ENCODE measurements around the gene MACF1.
"Not testable (repeated sequence)": the region's sequence is repeated elsewhere in the genome, so short reads cannot be mapped to it uniquely, and the experiment has no call there.

Gene MACF1

DNA sequence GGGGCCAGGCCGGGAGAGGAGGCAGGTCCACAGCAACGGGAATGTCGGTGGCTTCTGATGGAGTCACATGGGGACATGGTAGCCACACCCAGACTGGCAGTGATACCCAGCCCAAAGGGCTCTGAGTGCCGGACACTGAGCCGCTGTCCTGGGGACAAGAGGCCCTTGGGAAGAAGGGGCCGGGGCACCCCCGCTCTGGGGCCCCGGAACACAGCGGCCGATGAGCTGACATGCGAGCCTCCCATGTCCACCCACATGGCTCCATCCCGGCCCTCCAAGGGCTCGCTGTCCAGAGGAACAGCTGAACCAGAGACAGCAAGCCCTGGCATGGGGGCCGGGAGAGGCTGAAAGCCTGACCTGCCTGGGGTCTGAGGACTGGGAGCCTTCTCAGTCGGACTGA, 294.3 kb downstream of the MACF1 start:
- not testable (repeated sequence) for H3K36me3 ChIP-seq (ENCODE audit: control insufficient read depth, insufficient read depth, low read length); H3K4me3 ChIP-seq (ENCODE audit: low read length); H3K27me3 ChIP-seq (ENCODE audit: control insufficient read depth, insufficient read depth, low read length); H3K9ac ChIP-seq (ENCODE audit: low read length); H3K4me1 ChIP-seq (ENCODE audit: control insufficient read depth, insufficient read depth, low read length); H3K27ac ChIP-seq (ENCODE audit: low read depth, low read length)

DNA sequence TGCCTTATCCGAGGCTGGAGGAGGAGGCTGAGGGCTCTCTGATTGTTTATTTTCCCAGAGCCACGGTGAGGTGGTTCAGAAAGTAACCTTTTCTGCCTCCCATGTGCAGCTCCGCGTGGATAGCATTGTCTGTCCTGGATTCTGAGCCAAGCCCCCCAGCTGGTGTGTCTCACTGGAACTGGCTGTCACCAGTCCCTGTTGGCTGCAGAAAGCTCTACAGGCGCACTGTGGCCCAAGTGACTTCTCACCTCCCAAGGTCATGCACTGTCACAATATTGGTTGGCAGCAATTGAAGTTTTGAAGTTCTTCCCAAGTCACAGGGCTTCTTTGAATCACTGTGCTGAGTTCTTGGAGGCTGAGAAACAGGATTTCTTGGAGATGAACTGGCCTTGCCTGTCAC, 295.2 kb downstream of the MACF1 start:
- H3K9ac ChIP-seq (ENCODE audit: low read length) = no peak overlapping the region
- no peaks in the 10 kb centered on the region for H3K27me3 ChIP-seq (ENCODE audit: control insufficient read depth, insufficient read depth, low read length)
- no peaks in the 10 kb centered on the region for H3K4me1 ChIP-seq (ENCODE audit: control insufficient read depth, insufficient read depth, low read length)
- no peaks in the 10 kb centered on the region for H3K36me3 ChIP-seq (ENCODE audit: control insufficient read depth, insufficient read depth, low read length)
- no peak overlapping the region for H3K4me3 ChIP-seq (ENCODE audit: low read length)
- H3K27ac ChIP-seq (ENCODE audit: low read depth, low read length) = no peak overlapping the region

DNA sequence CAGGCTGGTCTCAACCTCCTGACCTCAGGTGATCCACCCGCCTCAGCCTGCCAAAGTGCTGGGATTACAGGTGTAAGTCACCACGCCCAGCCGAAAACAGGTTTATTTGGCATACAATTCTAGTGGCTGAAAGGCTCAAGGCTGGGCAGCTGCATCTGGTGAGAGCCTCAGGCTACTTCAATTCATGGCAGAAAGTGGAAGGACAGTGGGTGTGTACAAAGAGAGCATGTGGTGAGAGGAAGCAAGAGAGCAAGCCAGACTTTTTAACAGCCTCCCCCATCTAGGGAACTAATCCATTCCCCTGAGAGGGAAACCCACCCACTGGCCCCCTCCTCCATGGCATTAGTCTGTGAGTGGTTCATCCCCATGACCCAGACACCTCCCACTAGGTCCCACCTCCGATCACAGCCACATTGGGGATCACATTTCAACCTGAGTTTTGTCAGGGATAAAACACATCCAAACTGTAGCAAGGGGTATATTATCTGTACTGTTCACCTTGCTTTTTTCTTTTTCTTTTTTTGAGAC, 296.4 kb downstream of the MACF1 start:
- no peak overlapping the region for H3K27ac ChIP-seq (ENCODE audit: low read depth, low read length)
- no peak overlapping the region for H3K4me3 ChIP-seq (ENCODE audit: low read length)
- H3K27me3 ChIP-seq (ENCODE audit: control insufficient read depth, insufficient read depth, low read length) = no peaks in the 10 kb centered on the region
- no peaks in the 10 kb centered on the region for H3K4me1 ChIP-seq (ENCODE audit: control insufficient read depth, insufficient read depth, low read length)
- H3K36me3 ChIP-seq (ENCODE audit: control insufficient read depth, insufficient read depth, low read length) = no peaks in the 10 kb centered on the region
- no peak overlapping the region for H3K9ac ChIP-seq (ENCODE audit: low read length)

DNA sequence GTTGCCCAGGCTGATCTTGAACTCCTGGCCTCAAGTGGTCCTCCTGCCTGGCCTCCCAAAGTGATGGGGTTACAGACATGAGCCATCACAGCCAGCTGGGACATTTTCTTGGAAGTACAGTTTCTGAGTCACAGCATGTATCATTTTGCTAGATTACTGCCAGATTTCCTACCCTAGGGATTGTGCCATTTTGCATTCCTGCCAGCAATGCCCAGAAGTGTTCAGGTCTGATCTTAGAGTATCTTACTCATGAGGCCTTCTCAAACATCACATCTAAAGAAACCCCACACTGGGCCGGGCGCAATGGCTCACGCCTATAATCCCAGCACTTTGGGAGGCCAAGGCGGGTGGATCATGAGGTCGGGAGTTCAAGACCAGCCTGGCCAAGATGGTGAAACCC, 297.2 kb downstream of the MACF1 start:
- Histone ChIP-seq H3K27ac (ENCODE audit: low read depth, low read length) (no peak overlapping the region), H3K36me3 (ENCODE audit: control insufficient read depth, insufficient read depth, low read length) (no peaks in the 10 kb centered on the region), H3K4me1 (ENCODE audit: control insufficient read depth, insufficient read depth, low read length) (no peaks in the 10 kb centered on the region), H3K9ac (ENCODE audit: low read length) (no peak overlapping the region), H3K4me3 (ENCODE audit: low read length) (no peak overlapping the region), H3K27me3 (ENCODE audit: control insufficient read depth, insufficient read depth, low read length) (no peaks in the 10 kb centered on the region)

DNA sequence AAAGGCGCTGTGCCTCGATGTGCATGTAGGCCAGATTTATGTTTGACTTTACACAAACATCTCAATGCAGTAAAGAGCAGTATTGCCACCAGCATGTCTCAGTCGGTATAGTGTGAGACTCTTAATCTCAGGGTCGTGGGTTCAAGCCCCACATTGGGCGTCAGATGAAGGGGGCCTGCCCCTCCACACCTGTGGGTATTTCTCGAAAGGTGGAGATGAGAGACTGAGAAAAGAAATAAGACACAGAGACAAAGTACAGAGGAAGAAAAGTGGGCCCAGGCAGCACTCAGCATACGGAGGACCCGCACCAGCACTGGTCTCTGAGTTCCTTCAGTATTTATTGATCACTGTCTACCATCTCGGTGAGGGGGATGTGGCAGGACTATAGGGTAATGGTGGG, 299.9 kb downstream of the MACF1 start:
- H3K36me3 ChIP-seq (ENCODE audit: control insufficient read depth, insufficient read depth, low read length); H3K4me1 ChIP-seq (ENCODE audit: control insufficient read depth, insufficient read depth, low read length); H3K4me3 ChIP-seq (ENCODE audit: low read length); H3K9ac ChIP-seq (ENCODE audit: low read length); H3K27ac ChIP-seq (ENCODE audit: low read depth, low read length); H3K27me3 ChIP-seq (ENCODE audit: control insufficient read depth, insufficient read depth, low read length): not testable (repeated sequence)

DNA sequence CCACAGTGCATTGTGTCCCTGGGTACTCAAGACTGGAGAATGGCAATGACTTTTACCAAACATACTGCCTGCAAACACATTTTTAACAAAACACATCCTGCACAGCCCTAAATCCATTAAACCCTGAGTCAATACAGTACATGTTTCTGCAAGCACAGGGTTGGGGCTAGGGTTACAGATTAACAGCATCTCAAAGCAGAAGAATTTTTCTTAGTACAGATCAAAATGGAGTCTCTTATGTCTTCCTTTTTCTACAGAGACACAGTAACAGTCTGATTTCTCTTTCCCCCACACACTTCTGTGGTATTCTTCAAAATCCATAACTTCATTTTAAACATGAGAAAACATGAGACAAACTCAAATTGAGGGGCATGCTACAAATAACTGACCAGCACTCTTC, 300.8 kb downstream of the MACF1 start:
- Histone ChIP-seq H3K4me1 (ENCODE audit: control insufficient read depth, insufficient read depth, low read length) (no peaks in the 10 kb centered on the region), H3K27ac (ENCODE audit: low read depth, low read length) (no peak overlapping the region), H3K36me3 (ENCODE audit: control insufficient read depth, insufficient read depth, low read length) (no peaks in the 10 kb centered on the region), H3K27me3 (ENCODE audit: control insufficient read depth, insufficient read depth, low read length) (no peaks in the 10 kb centered on the region), H3K4me3 (ENCODE audit: low read length) (no peak overlapping the region), H3K9ac (ENCODE audit: low read length) (no peak overlapping the region)

DNA sequence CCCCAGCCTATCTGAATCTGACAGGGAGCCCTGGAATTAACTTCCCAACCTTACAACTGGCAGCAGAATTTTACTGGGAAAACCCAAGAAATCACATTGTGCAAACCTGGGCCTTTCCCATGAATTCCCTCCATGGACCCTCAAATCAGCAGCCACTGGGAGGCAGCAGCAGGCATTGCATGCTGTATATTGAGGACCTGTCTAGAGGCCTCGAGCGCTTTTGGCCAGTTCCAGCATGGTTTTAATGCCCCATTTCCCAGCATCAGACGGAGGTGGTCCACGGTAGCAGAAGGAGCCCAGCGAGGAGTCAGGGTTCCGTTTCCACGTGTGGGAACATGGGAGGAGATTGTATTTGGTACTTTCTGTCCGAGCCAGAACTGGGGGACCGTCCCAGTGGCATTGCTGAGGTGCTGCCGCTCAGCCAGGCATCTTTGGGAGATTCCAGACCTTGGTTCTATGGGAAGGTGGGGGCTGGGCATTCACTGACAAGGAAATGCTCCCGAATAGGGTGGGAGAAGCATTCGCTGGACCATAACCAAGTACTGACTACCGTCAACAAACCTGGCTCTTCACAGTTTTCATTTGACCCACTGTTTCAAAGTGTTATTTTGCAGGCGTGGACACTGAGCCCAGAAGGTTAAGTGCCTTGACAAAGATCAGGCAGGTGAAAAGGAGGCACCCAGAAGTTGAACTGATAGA, 302.9 kb downstream of the MACF1 start:
- H3K27ac ChIP-seq (ENCODE audit: low read depth, low read length) = no peak overlapping the region
- no peak overlapping the region for H3K4me3 ChIP-seq (ENCODE audit: low read length)
- no peaks in the 10 kb centered on the region for H3K4me1 ChIP-seq (ENCODE audit: control insufficient read depth, insufficient read depth, low read length)
- no peaks in the 10 kb centered on the region for H3K27me3 ChIP-seq (ENCODE audit: control insufficient read depth, insufficient read depth, low read length)
- no peaks in the 10 kb centered on the region for H3K36me3 ChIP-seq (ENCODE audit: control insufficient read depth, insufficient read depth, low read length)
- H3K9ac ChIP-seq (ENCODE audit: low read length) = no peak overlapping the region

DNA sequence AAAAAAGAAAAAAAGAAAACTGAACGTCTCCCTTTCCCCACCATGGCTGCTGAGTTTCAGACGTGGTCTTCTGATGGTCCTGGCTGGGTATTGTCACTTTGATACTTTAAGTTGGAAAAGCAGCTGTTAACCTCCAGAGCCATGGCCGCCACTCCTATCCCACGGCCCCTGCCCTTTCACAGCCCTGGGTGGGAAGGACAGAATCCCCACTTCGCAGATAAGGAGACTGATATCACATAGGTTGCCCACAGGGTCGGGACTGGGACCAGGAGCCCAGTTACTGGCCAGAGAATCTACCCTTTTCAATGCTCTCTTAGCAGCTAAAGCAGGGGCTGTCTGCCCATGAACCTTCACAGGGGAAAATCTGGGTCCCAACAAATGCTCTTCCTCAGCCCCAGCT, 303.8 kb downstream of the MACF1 start:
- Histone ChIP-seq H3K36me3 (ENCODE audit: control insufficient read depth, insufficient read depth, low read length) (no peaks in the 10 kb centered on the region), H3K27me3 (ENCODE audit: control insufficient read depth, insufficient read depth, low read length) (no peaks in the 10 kb centered on the region), H3K4me1 (ENCODE audit: control insufficient read depth, insufficient read depth, low read length) (no peaks in the 10 kb centered on the region), H3K4me3 (ENCODE audit: low read length) (no peak overlapping the region), H3K9ac (ENCODE audit: low read length) (no peak overlapping the region), H3K27ac (ENCODE audit: low read depth, low read length) (no peak overlapping the region)

DNA sequence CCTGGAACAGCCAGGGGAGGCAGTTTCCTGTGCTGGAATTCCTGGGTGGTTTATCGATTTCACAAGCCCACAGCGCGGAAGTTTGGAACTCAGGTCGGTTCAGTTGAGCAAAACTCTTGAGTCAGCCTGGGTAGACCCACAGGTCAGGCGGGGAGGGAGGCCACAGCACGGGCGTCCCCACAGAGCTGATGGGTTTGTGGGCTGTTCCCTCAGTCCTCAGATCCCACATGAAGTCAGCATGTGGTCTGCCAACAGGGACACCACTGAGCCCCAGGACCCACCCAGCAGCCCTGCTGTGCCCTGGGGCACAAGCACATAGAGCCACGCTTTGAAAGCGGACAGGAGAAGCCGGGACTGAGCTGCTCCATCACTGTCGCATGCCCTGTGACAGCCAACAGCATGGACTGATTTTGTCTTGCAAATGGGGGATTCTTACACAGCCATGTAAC, 304.4 kb downstream of the MACF1 start:
- Histone ChIP-seq H3K27me3 (ENCODE audit: control insufficient read depth, insufficient read depth, low read length) (no peaks in the 10 kb centered on the region), H3K36me3 (ENCODE audit: control insufficient read depth, insufficient read depth, low read length) (no peaks in the 10 kb centered on the region), H3K4me1 (ENCODE audit: control insufficient read depth, insufficient read depth, low read length) (no peaks in the 10 kb centered on the region), H3K4me3 (ENCODE audit: low read length) (no peak overlapping the region), H3K27ac (ENCODE audit: low read depth, low read length) (no peak overlapping the region), H3K9ac (ENCODE audit: low read length) (no peak overlapping the region)

DNA sequence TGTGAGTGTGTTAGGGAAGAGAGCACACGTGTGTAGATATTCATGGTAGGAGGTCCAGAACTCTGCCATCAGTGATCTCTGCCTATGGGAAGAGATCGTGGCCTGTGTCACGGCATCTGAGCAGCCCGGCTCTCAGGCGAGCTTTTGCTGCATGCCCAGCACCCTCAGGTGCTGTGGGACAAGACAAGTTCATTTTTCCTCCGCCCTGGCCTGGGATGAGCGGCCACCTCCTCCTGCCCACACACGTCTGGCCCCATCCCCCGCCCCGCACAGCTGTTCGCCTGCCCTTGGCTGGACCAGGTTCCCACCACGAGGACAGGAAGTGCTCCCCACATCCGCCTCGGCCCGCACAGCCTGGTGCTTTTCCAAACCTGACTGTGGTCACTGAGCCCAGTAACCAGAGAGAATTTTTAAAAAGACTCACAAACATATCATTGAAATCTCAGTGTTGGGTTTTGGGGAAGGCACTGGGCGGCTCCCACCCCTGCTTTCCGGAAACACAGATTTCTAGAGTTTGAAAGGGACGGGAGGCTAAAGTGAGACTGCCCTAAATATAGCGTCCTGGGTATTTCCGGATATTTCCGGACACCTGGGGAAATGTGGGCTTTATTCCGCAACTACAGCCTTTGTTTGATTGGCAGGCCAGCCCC, 305.0 kb downstream of the MACF1 start:
- no peak overlapping the region for H3K27ac ChIP-seq (ENCODE audit: low read depth, low read length)
- H3K9ac ChIP-seq (ENCODE audit: low read length) = no peak overlapping the region
- H3K27me3 ChIP-seq (ENCODE audit: control insufficient read depth, insufficient read depth, low read length) = no peaks in the 10 kb centered on the region
- no peaks in the 10 kb centered on the region for H3K4me1 ChIP-seq (ENCODE audit: control insufficient read depth, insufficient read depth, low read length)
- H3K4me3 ChIP-seq (ENCODE audit: low read length) = no peak overlapping the region
- H3K36me3 ChIP-seq (ENCODE audit: control insufficient read depth, insufficient read depth, low read length) = no peaks in the 10 kb centered on the region

DNA sequence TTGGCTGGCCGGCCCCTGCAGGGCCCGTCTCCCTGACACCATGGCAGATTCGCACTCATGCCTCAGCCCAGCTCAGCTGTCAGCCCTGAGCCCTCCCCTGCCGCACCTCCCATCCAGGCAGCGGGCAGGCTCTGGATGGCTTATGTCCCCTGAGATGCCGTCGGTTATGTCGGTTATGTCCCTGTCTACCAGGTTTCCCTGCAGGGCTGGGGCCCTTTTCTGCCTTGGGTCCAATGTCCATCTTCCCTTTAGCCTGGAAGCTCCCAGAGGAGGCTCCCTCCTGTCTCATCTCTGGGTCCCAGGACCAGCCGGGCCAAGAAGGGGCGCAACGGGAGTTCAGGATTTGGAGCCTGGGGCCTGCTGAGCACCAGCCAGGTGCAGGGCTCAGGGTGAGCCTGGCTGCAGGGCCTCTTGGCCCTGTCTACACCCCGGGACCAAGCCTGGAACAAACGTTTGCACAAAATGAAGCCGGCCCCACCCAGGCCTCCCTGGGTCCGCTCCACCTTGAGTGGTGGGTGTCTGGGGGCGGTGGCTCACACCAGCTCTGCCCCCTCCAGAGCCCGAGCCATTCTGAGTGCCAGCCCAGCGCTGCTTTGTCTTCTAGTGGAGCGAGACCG, 306.2 kb downstream of the MACF1 start:
- not testable (repeated sequence) for H3K27me3 ChIP-seq (ENCODE audit: control insufficient read depth, insufficient read depth, low read length); H3K27ac ChIP-seq (ENCODE audit: low read depth, low read length); H3K36me3 ChIP-seq (ENCODE audit: control insufficient read depth, insufficient read depth, low read length); H3K4me3 ChIP-seq (ENCODE audit: low read length); H3K9ac ChIP-seq (ENCODE audit: low read length); H3K4me1 ChIP-seq (ENCODE audit: control insufficient read depth, insufficient read depth, low read length)

DNA sequence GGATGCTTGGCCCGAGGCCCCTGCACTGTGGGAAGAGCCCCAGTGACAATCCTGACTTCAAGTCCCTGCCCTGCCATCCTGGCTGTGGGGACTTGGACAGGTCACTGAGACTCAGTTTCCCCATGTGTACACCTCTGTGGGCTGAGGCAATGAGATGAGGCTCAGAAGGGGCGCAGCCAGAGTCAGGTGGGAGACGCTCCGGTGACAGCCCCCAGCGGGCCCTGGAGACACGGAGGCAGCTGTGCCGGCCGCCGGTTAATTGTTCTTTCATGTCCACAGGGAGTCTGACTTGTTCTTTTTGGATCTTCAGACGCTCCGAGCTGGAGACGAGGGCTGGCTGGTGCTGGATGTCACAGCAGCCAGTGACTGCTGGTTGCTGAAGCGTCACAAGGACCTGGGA, 307.0 kb downstream of the MACF1 start:
- not testable (repeated sequence) for H3K4me3 ChIP-seq (ENCODE audit: low read length); H3K27me3 ChIP-seq (ENCODE audit: control insufficient read depth, insufficient read depth, low read length); H3K36me3 ChIP-seq (ENCODE audit: control insufficient read depth, insufficient read depth, low read length); H3K4me1 ChIP-seq (ENCODE audit: control insufficient read depth, insufficient read depth, low read length); H3K27ac ChIP-seq (ENCODE audit: low read depth, low read length); H3K9ac ChIP-seq (ENCODE audit: low read length)

Data from rectal smooth muscle tissue (tissue), 1 donor.